Activated CD8-positive, alpha-beta memory T cell treated with anti-CD3 and anti-CD28 coated beads for 4 hours (primary cell): ENCODE measurements around the gene KLHL40.
"Not testable (repeated sequence)": the region's sequence is repeated elsewhere in the genome, so short reads cannot be mapped to it uniquely, and the experiment has no call there.

ENCODE experiments used
- DNase-seq, 2 donors: peaks; one replicate each; pipeline ENCODE4 v3.0.0-alpha.2; 2020; ENCODE audit warnings: low read depth in 2 of 2

KLHL40 gene

DNA sequence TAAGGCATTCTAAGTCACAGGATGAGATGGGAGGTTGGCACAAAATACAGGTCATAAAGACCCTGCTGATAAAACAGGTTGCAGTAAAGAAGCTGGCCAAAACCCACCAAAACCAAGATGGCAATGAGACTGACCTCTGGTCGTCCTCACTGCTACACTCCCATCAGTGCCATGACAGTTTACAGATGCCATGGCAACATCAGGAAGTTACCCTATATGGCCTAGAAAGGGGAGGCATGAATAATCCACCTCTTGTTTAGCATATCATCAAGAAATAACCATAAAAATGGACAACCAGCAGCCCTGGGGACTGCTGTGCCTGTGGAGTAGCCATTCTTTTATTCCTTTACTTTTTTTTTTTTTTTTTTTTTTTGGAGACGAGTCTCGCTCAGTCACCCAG is 37.1 kb downstream of the KLHL40 start:
- DNase-seq: not testable (repeated sequence)

DNA sequence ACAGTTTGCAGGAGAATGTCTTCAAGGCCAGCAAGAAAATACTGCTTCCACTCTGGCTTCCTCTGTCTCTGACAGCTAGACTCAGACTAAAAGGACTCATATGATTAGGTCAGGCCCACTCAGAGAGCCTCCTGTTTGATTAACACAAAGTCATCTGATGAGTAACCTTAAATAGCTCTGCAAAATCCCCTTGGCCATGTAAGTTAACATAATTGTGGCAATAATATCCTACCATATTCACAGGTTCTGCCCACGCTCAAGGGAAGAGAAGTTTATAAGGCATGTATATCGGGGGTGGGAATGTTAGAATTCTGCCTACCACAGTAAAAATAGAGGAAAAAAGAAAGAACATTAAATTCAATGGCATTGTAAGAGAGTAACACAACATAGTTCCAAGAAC is 37.9 kb downstream of the KLHL40 start:
- DNase-seq: no peak

GRCh38 chr3:42725454-42725853 is 40.1 kb downstream of the KLHL40 start:
- DNase-seq: no peak

DNA sequence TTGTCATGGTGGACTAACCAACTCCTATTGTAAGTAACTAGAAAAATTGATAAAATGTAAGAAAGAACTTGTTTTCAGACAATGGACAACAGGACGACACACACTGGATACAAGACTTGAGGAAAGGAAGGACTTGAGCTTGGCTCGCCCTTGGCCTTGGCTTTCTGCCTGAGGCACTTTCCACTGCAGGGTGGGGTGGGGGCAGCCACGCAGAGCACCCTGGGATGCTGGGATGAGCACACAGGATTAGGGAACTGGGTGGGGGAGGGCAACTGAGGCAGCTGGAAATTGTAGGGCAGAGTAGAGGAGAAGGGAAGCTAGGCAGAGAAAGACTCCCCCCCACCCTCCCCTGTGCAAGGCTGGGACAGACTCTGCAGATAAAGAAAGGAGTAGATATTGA is 42.7 kb downstream of the KLHL40 start:
- no peak for DNase-seq

DNA sequence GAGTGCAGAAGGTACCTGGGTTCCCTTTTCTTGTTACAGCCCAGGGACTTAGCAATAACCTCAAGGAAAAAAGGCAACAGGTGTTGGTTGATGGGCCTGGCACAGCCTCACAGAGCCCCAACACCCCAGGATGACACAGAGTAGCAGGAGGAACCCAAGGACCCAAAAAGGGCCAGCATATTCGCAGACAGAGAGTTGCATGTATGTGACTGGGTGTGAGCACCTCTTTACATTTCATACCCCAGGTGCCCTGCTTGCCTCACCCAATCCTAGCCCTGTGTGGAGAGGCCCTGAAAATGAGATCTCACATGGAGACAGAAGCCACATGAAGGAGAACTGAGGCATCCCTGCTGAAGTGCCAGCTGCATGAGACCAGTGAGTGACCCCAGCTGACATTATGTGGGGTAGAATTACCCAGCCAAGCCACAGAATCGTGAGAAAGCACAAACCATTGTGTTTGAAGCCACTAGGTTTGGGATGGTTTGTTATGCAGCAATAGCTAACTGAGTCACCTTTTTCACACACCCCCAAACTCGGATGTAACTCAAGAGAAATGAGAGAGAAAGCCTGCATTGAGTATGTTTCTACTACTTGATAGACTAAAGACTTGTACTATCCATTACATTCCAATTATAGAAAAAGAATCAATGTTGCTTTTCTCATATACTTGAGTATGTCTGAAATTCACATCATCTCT is 43.5 kb downstream of the KLHL40 start:
- no peak for DNase-seq

DNA sequence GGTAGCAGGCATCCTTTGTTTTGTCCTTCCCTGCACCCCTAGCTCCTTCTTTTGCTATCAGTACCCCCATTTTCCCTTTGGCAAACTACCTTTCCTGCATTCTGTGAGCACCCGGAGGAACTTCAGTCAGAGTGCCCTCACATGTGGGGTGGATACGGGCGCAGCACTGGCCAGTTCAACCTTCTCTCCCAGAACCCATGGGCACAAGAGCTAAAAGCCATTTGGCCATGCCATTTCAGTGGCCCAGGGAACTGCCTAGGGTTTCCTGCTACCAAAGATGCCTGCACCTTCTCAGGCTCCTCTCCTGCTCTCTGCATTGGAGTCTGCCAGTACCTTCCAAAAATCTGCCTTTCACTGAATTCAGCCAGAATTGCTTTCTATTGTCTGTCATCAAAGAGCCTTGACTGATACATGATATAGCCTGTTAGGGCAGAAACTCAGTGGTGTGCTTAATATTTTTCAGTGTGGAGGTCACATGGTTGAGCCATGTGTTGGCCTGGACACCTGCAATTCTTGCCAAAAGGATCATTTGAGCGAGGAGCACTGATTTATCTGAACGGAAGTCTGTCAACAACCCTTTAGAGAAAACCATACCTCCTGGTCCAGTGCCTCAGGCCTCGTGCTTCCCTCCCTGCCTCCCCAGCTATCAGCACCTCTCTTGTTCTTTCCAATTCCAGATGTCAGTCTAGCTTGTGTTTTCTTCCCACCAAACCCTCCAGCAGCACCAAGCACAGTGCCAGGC is 44.2 kb downstream of the KLHL40 start:
- DNase-seq: no peak

- no peak for DNase-seq
Observed at GRCh38 chr3:42730294-42730693, 45.0 kb downstream of the KLHL40 start.

DNA sequence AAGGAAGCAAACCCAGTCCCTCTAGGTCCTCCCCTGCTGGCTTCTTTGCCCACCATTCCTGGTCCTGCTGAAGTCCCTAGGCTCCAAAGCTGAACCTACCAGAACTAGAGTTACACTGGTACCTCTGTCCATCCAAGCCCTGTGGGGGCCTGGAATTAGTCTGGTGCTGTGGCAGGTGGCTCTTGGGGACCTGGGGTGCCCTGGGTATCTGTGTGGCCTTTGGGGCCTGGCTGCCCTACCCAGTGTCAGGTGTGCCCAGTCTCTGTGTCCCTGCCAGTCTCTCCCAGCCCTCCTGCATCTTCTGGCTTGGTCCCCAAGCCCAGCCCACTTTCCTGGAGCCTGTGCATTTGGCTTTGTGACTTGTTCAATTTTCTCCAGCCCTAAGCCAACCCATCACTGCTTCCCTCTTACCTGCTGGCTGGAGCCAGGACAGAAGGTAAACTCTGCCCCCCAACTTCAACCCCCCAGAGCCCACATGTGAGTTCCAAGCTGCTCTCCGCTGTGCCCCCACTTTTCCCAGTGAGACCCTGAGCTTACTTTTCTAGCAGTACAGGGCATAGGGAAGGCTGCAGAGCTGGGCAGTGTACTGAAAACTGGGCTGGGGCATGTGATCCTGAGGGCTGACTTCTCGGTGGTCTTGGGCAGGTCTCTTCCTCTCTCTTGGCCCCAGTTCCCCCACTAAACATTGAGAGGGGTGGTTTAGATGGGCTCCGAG is 45.5 kb downstream of the KLHL40 start:
- no peak for DNase-seq

DNA sequence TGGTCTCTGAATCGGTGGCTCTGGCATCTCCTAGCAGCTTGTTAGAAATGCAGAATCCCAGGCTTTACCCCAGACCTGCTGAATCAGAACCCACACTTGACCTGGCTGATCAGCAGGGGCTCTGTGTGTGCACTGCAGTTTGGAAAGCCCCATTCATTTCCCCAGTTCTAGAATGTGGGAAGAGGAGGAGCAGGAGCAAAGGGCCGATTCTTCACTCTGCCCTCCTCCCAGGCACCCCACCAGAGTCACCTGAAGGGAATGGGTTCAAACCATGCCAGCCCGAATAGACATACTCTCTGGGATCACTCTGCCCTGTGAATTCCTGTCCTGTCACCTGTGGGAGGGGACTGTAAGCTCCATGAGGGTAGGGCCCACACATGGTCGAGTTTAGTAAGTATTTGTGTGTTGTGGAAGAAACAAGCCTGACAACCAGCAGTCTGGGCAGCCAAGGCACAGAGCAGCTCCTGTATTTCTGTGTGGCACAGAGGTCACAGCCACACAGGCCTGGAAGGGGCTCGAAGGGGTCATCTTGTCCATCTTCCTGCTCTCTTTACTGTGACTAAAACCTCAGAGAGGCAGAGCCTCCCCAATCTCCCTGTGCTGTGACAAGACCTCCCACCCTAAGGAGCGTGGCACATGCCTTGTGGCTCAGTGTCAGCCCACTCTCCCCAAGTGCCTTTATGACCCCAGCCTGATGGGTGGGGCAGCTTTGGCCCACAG is 46.3 kb downstream of the KLHL40 start:
- no peak for DNase-seq

GRCh38 chr3:42732196-42732828 is 47.0 kb downstream of the KLHL40 start:
- DNase-seq: no peak

- DNase-seq: no peak
Observed at GRCh38 chr3:42732829-42733459, 47.6 kb downstream of the KLHL40 start.

GRCh38 chr3:42733501-42734262 is 48.3 kb downstream of the KLHL40 start:
- no peak for DNase-seq

- DNase-seq: no peak
Observed at GRCh38 chr3:42734263-42734860, 49.0 kb downstream of the KLHL40 start.

DNA sequence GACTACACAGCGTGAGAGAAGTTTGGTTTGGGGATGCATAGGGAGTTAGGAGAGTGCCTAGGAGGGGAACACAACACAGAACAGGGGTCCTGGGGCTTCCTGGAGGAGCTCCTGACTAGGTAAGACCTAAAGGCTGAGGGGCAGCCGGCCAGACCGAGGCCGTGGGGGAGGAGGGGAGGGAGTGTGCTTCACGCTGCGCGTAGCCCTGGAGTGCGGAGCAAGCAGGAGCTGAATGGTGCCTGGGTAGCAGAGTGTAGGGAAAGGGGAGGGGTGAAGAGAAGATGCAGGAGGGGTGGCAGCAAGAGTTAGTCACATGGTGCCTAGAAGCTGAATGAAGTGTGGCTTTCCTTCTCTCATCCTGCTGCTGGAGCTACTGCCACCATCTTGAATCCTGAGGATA is 49.7 kb downstream of the KLHL40 start:
- DNase-seq: no peak

- DNase-seq: no peak
Observed at GRCh38 chr3:42735615-42736014, 50.3 kb downstream of the KLHL40 start.

DNA sequence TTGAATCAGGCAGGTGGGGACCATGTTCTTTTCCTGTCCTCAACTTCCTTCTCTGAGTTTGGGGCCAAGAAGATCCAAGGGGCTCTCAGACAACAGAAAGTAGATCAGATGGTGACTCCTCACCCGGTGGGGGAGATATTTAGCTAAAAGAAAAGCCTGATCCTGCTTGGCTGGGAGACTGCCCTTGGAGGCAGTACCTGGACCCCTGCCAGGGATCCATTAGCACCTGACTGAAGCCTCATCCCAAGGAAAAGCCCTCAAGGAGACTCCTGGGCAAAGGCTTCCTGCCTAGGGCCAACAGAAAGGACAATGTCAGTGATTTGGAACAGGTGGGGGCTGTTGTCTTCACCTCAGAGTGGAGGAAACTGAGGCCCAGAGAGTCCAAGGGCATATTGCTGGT is 50.7 kb downstream of the KLHL40 start:
- DNase-seq: no peak

- DNase-seq: no peak
Observed at GRCh38 chr3:42736531-42736930, 51.2 kb downstream of the KLHL40 start.

- DNase-seq: no peak
Observed at GRCh38 chr3:42739401-42740158, 54.2 kb downstream of the KLHL40 start.

DNA sequence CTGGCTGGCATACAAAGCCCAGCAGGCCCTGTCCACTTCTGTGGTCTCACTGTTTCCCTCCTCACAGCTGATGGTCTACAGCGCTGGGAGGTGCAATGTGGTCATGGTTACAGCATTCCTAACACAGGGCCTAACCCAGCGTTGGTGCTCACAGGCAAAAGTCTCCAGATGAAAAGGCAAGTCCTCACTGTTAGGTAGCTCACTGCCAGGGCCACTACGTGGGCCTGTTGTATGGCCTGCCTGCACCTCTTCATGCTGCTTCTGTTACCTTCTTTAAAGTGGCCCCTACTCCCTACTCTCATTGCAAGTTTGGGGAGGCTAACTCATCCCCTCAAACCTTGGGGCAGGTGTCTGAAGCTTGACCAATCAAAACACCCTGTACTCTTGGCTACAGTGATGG is 56.5 kb downstream of the KLHL40 start:
- no peak for DNase-seq
